B cell (primary cell): ENCODE measurements around the gene MYT1. TPM values are rescaled to one million over a fixed set of nuclear protein-coding genes. Genes with fewer than 3 reads are reported as not detected.
"Not testable (repeated sequence)": the region's sequence is repeated elsewhere in the genome, so short reads cannot be mapped to it uniquely, and the experiment has no call there.

Experiments used
- ATAC-seq: fragments of 200-7000 bp; cut with Tn5 transposase; one replicate; pipeline ENCODE4 v1.10.0; 2021; ENCODE audit warnings: low read depth, mild to moderate bottlenecking, moderate number of reproducible peaks, moderate library complexity
- CTCF ChIA-PET: fragments of 350-600 bp; sonication (Branson Sonifier 250); formaldehyde crosslinking; loops from one replicate; lab custom pipeline; 2021; ENCODE audit warnings: antibody characterized with exemption, inconsistent platforms; lab: Charles Lee
- POLR2A ChIA-PET: fragments of 350-600 bp; sonication (Branson Sonifier 250); formaldehyde crosslinking; loops from one replicate; lab custom pipeline; 2021; ENCODE audit warnings: antibody characterized with exemption; lab: Charles Lee
- DNase-seq: peaks from one replicate; pipeline ENCODE4 v3.0.0; 2013
- H2AFZ ChIP-seq: 2 replicates; pipeline ENCODE4 v1.6.1; 2012; ENCODE audit warnings: mild to moderate bottlenecking, low read depth, low read length; ENCODE audit not compliant: insufficient read depth, poor library complexity, severe bottlenecking
- H3K27ac ChIP-seq, 2 donors: 1 replicate in 1 of 2; 2 replicates in 1 of 2; pipeline ENCODE4 v1.5.1; 2012 to 2013; ENCODE audit warnings: low read length in 2 of 2, mild to moderate bottlenecking in 2 of 2, moderate library complexity in 1 of 2
- H3K27me3 ChIP-seq, 4 experiments: fragments of 200-600 bp in 1 of 4; sonication (generic) in 1 of 4; replicated peaks in 1 of 4; 1 replicate in 2 of 4; 2 replicates in 2 of 4; pipeline versions ENCODE4 v1.6.1 to v1.7.0; 2013 to 2016; ENCODE audit warnings: low read length in 3 of 4, mild to moderate bottlenecking in 2 of 4, mixed read lengths in 1 of 4, moderate library complexity in 1 of 4; ENCODE audit not compliant: insufficient read depth in 4 of 4, control insufficient read depth in 3 of 4; ENCODE audit errors: control extremely low read depth in 1 of 4
- H3K36me3 ChIP-seq, 2 experiments: replicated peaks in 1 of 2; 1 replicate in 1 of 2; 2 replicates in 1 of 2; pipeline versions ENCODE4 v1.6.1 to v1.7.1; 2013; ENCODE audit warnings: low read length in 1 of 2; ENCODE audit not compliant: insufficient read depth in 2 of 2, control insufficient read depth in 1 of 2; ENCODE audit errors: control extremely low read depth in 1 of 2, extremely low read depth in 1 of 2
- H3K4me1 ChIP-seq, 2 donors: fragments of 200-600 bp in 1 of 2; sonication (generic) in 1 of 2; 1 replicate in 1 of 2; 2 replicates in 1 of 2; pipeline versions ENCODE4 v1.5.1 to v1.6.1; 2013 to 2017; ENCODE audit warnings: low read length in 2 of 2; ENCODE audit not compliant: control insufficient read depth in 2 of 2, insufficient read depth in 2 of 2
- H3K4me2 ChIP-seq: replicated peaks from 2 replicates; pipeline ENCODE3; 2012; ENCODE audit warnings: mild to moderate bottlenecking, low read depth, low read length; ENCODE audit not compliant: poor library complexity, severe bottlenecking
- H3K4me3 ChIP-seq, 5 experiments: fragments of 200-600 bp in 1 of 5; sonication (generic) in 1 of 5; 1 replicate in 3 of 5; 2 replicates in 2 of 5; pipeline versions ENCODE4 v1.5.1 to v1.7.0; 2011 to 2016; ENCODE audit warnings: low read length in 4 of 5, mild to moderate bottlenecking in 4 of 5, low read depth in 2 of 5, control low read depth in 1 of 5, moderate library complexity in 1 of 5; ENCODE audit not compliant: insufficient read depth in 1 of 5; ENCODE audit errors: control extremely low read depth in 1 of 5, extremely low read depth in 1 of 5
- H3K79me2 ChIP-seq: fragments of 200-600 bp; sonication (generic); one replicate; pipeline ENCODE4 v1.6.0; 2016; ENCODE audit warnings: low read length; ENCODE audit not compliant: control insufficient read depth, insufficient read depth
- H3K9ac ChIP-seq: fragments of 200-600 bp; sonication (generic); 2 replicates; pipeline ENCODE4 v1.6.1; 2017; ENCODE audit warnings: mild to moderate bottlenecking, low read length, moderate library complexity
- H3K9me3 ChIP-seq, 3 donors: one replicate each; pipeline versions ENCODE4 v1.6.1 to v1.7.1; 2013; ENCODE audit warnings: low read length in 2 of 3; ENCODE audit not compliant: control insufficient read depth in 2 of 3, insufficient read depth in 1 of 3; ENCODE audit errors: control extremely low read depth in 1 of 3
- H4K20me1 ChIP-seq: 2 replicates; pipeline ENCODE4 v1.6.0; 2012; ENCODE audit warnings: mild to moderate bottlenecking, low read length; ENCODE audit not compliant: insufficient read depth, control insufficient read depth, poor library complexity, severe bottlenecking
- H3K27ac Mint-ChIP-seq: one replicate; pipeline ENCODE4 v1.8.0; 2021; ENCODE audit warnings: mixed read lengths
- H3K27me3 Mint-ChIP-seq: one replicate; pipeline ENCODE4 v1.8.0; 2021; ENCODE audit warnings: mixed read lengths
- H3K4me1 Mint-ChIP-seq: one replicate; pipeline ENCODE4 v1.8.0; 2021; ENCODE audit warnings: mixed read lengths
- H3K4me3 Mint-ChIP-seq: one replicate; pipeline ENCODE4 v1.8.0; 2021; ENCODE audit warnings: mixed read lengths
- H3K9me3 Mint-ChIP-seq: one replicate; pipeline ENCODE4 v1.8.0; 2022; ENCODE audit warnings: mixed read lengths; ENCODE audit not compliant: insufficient read depth
- EZH2 ChIP-seq: IDR thresholded peaks from 2 replicates; pipeline ENCODE4 v1.6.1; 2012; ENCODE audit warnings: borderline replicate concordance, low read depth, mild to moderate bottlenecking, moderate library complexity, low read length; ENCODE audit not compliant: insufficient read depth, poor library complexity, severe bottlenecking
- WGBS: methylation state at CpG from one replicate; pipeline ENCODE4 v1.1.5; 2013; ENCODE audit warnings: missing lambda C conversion rate; ENCODE audit not compliant: insufficient coverage; 5-methylcytosine and 5-hydroxymethylcytosine counted together
- intact Hi-C: fragments of 100-400 bp; cut with micrococcal nuclease; formaldehyde crosslinking; loops from one replicate; pipeline ENCODE4 v1.10.0; 2022
- polyA plus RNA-seq: library from polyadenylated mRNA; depleted of rRNA; stranded (reverse); fragments of >200 nt; gene quantifications from 2 replicates; pipeline ENCODE4 v1.2.3, GENCODE V29; 2012
- total RNA-seq, 2 donors: library from RNA; stranded (reverse); fragments of 120-200 nt in 1 of 2; gene quantifications; 1 replicate in 1 of 2; 2 replicates in 1 of 2; pipeline versions ENCODE4 v1.2.3 to v1.2.4, GENCODE V29; 2013 to 2022
- TF ChIP-seq, protein P1 (sequence below): fragments of 200-600 bp; IDR thresholded peaks from one replicate; pipeline ENCODE4 v1.8.0; 2022; ENCODE audit warnings: antibody characterized with exemption, mild to moderate bottlenecking

Gene MYT1
- total and polyA plus RNA-seq, 2 donors (not counting 1 experiment from before 2014, with no cell fraction given) = 0.49 to 42.2 TPM

DNA sequence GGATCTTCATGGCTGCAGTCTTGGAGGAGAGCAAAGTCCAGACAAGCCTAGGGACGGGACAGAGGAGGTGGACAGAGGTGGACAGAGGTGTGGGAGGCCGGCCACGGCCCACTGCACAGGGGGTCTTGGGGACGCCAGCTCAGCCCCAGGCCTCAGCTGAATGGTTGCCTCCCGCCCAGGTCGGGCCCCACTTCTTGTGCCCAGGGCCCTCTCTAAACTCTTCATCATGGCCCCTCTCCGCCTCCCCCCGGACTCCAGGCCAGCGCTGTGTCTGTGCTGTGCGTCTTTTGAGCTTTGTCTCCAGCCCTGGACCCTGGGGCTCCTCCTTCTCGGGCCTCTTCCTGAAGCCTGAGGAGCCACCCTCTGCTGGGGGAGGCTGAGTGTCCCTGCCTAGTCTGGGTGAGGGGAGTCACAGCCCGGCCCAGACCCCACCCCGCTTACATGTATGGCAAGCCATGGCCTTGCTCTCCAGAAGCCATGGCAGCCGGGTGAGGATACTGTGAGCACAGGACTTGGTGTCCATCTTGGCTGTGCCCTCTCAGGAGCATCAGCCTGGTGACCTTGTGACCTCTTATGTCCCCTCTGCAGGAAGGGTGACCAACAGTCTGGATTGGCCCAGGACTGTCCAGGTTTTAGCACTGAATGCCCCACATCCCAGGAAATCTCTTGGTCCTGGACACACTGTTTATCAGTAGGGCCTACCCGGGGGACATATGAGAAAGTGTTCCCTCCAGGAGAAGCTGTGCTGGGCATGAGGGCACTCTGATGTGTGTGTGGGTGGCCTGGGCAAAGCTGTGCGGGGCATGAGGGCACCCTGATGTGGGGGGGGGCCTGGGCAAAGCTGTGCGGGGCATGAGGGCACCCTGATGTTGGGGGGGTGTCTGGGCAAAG lies 47.5 kb upstream of the MYT1 start:
- H3K36me3 ChIP-seq = no peaks in the 10 kb centered on the region
- DNase-seq (no peak), ATAC-seq (no peak)
- H3K4me3 ChIP-seq = no peak overlapping the region
- ChIA-PET CTCF (interaction anchor here (0.9 to 9.2 kb wide), 4 partner anchors 9 to 35 kb away, joined by 3 to 220 read pairs (median 11); partner anchors contain the start of genes LKAAEAR1, NPBWR2, OPRL1 and RGS19), POLR2A (interaction anchor here (0.9 kb wide), 1 partner anchor 33 kb away, joined by 6 read pairs; no protein-coding TSS in a partner anchor)
- Mint-ChIP-seq H3K9me3 (no peaks in the 10 kb centered on the region), H3K27me3 (no peaks in the 10 kb centered on the region), H3K4me3 (no peak overlapping the region), H3K4me1 (peaks cover 19% of the 10 kb centered on the region), H3K27ac (no peak overlapping the region)
- H3K27me3 ChIP-seq = peaks cover 0 to 3% (median 0%) of the 10 kb centered on the region in 4 experiments
- TF ChIP-seq, protein P1, sequence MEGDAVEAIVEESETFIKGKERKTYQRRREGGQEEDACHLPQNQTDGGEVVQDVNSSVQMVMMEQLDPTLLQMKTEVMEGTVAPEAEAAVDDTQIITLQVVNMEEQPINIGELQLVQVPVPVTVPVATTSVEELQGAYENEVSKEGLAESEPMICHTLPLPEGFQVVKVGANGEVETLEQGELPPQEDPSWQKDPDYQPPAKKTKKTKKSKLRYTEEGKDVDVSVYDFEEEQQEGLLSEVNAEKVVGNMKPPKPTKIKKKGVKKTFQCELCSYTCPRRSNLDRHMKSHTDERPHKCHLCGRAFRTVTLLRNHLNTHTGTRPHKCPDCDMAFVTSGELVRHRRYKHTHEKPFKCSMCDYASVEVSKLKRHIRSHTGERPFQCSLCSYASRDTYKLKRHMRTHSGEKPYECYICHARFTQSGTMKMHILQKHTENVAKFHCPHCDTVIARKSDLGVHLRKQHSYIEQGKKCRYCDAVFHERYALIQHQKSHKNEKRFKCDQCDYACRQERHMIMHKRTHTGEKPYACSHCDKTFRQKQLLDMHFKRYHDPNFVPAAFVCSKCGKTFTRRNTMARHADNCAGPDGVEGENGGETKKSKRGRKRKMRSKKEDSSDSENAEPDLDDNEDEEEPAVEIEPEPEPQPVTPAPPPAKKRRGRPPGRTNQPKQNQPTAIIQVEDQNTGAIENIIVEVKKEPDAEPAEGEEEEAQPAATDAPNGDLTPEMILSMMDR = no peak
- no peak for TF ChIP-seq EZH2
- H3K9ac ChIP-seq = no peak overlapping the region
- no peak overlapping the region for H3K4me2 ChIP-seq
- no peak overlapping the region for H2AFZ ChIP-seq
- peaks cover 4 to 21% of the 10 kb centered on the region in 2 donors for H3K4me1 ChIP-seq
- no peaks in the 10 kb centered on the region for H3K9me3 ChIP-seq
- intact Hi-C loops = no loop called here
- no peaks in the 10 kb centered on the region for H3K79me2 ChIP-seq
- no peaks in the 10 kb centered on the region for H4K20me1 ChIP-seq
- no peak overlapping the region for H3K27ac ChIP-seq
- WGBS = 92% methylated on average over 11 of the region's 17 CpGs

DNA sequence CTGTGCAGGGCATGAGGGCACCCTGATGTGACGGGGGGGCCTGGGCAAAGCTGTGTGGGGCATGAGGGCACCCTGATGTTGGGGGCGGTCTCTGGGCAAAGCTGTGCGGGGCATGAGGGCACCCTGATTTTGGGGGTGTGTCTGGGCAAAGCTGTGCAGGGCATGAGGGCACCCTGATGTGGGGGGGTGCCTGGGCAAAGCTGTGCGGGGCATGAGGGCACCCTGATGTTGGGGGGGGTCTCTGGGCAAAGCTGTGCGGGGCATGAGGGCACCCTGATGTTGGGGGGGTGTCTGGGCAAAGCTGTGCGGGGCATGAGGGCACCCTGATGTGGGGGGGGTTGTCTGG lies 46.8 kb upstream of the MYT1 start:
- H3K27me3 ChIP-seq, H3K4me3 ChIP-seq, H3K4me2 ChIP-seq, H3K27ac Mint-ChIP-seq, H3K36me3 ChIP-seq, H3K27ac ChIP-seq, intact Hi-C loops, ATAC-seq, H4K20me1 ChIP-seq, H3K9me3 Mint-ChIP-seq, H3K9me3 ChIP-seq, H3K9ac ChIP-seq, DNase-seq, H3K79me2 ChIP-seq, H3K4me3 Mint-ChIP-seq, H3K27me3 Mint-ChIP-seq, H2AFZ ChIP-seq: not testable (repeated sequence)
- ChIA-PET CTCF (interaction anchor here (0.9 to 9.2 kb wide), 3 partner anchors 10 to 36 kb away, joined by 3 to 220 read pairs (median 3); partner anchors contain the start of genes LKAAEAR1, NPBWR2, OPRL1 and RGS19), POLR2A (interaction anchor here (0.9 kb wide), 1 partner anchor 34 kb away, joined by 6 read pairs; no protein-coding TSS in a partner anchor)
- 71% methylated on average over 2 of the region's 6 CpGs for WGBS
- peaks cover 4 to 14% of the 10 kb centered on the region in 2 donors for H3K4me1 ChIP-seq
- H3K4me1 Mint-ChIP-seq = peaks cover 13% of the 10 kb centered on the region
